Ovary (tissue), 9 donors: ENCODE data around the gene CACNA1A. TPM values are rescaled to one million over a fixed set of nuclear protein-coding genes. Genes with fewer than 3 reads are reported as not detected.

Experiments
- DNase-seq, 5 donors: peaks; one replicate each; pipeline ENCODE4 v3.0.0-alpha.2; 2019 to 2020
- H3K27ac ChIP-seq, 2 donors: fragments of 200-600 bp; one replicate each; pipeline versions ENCODE4 v1.5.1 to v1.8.0; 2019 to 2022
- H3K27me3 ChIP-seq: fragments of 200-600 bp; one replicate; pipeline ENCODE4 v1.8.0; 2022
- H3K36me3 ChIP-seq: fragments of 200-600 bp; sonication (generic); one replicate; pipeline ENCODE4 v1.5.1; 2019
- H3K4me1 ChIP-seq: one replicate; pipeline ENCODE4 v1.8.1; 2013; ENCODE audit warnings: mild to moderate bottlenecking, moderate library complexity; ENCODE audit not compliant: insufficient read depth
- H3K4me3 ChIP-seq: fragments of 200-600 bp; sonication (generic); one replicate; pipeline ENCODE4 v1.5.1; 2017
- H3K9me3 ChIP-seq, 2 donors: fragments of 200-600 bp in 1 of 2; sonication (generic) in 1 of 2; one replicate each; pipeline versions ENCODE4 v1.5.1 to v1.8.1; 2013 to 2019; ENCODE audit warnings: mild to moderate bottlenecking in 1 of 2, moderate library complexity in 1 of 2
- EP300 ChIP-seq: sonication (generic); formaldehyde crosslinking; IDR thresholded peaks from one replicate; pipeline ENCODE4 v1.6.1; 2017; ENCODE audit warnings: antibody characterized with exemption
- POLR2A ChIP-seq: fragments of 450-650 bp; IDR thresholded peaks from one replicate; pipeline ENCODE4 v1.6.1; 2017; ENCODE audit warnings: antibody characterized with exemption, mild to moderate bottlenecking, moderate library complexity
- WGBS, 3 donors: extraction: QIAGEN DNeasy Blood & Tissue Kit in 1 of 3; methylation state at CpG; one replicate each; pipeline versions ENCODE4 v1.1.5 to v1.1.7; 2013 to 2017; 5-methylcytosine and 5-hydroxymethylcytosine counted together
- intact Hi-C, 4 donors: fragments of 100-400 bp; cut with DNase I; formaldehyde crosslinking; loops; one replicate each; pipeline versions ENCODE4 v1.11.0 to v1.15.1; 2022 to 2023
- polyA plus RNA-seq, 2 donors: library from polyadenylated mRNA; stranded (reverse); fragments of 200-250 nt in 1 of 2; fragments of 350-450 nt in 1 of 2; fragmentation: Illumina TruSeq in 1 of 2; extraction: RNeasy Lipid Tissue Mini Kit (QIAGEN cat#74804) in 1 of 2; gene quantifications; one replicate each; pipeline ENCODE4 v1.2.3, GENCODE V29; 2013 to 2014
- total RNA-seq, 7 donors: library from RNA; depleted of rRNA in 2 of 7; stranded (reverse); fragments of >200 nt in 2 of 7; fragmentation: NEBNext Ultra II Directional in 3 of 7; extraction: Animal tissue kit (Norgen Biotek cat#: 25700) in 3 of 7; gene quantifications; one replicate each; pipeline versions ENCODE4 v1.1.0 to v1.2.4, GENCODE V29; 2016 to 2023
- TF ChIP-seq, protein P1 (sequence below), 3 donors: fragments of 450-650 bp in 2 of 3; fragments of 200-600 bp in 1 of 3; IDR thresholded peaks; one replicate each; pipeline versions ENCODE4 v1.5.1 to v1.8.0; 2016 to 2022; ENCODE audit warnings: antibody characterized with exemption in 3 of 3, mild to moderate bottlenecking in 1 of 3
- donor health status: DM: no; HTN: no; CAD: no; lungs with moderate emphysema.
- donor health status: DM: no; HTN: no; CAD: no.
- donor health status: Bipolar disorder and iron deficiency.
- donor health status: DM: yes; HTN: yes; CAD: no.
- donor health status: DM: no; HTN: no; CAD: no.
- donor health status: DM: yes; HTN: yes; CAD: no.

The CACNA1A gene
- total and polyA plus RNA-seq, 9 donors: 0.60 to 3.3 (median 1.6) TPM

DNA sequence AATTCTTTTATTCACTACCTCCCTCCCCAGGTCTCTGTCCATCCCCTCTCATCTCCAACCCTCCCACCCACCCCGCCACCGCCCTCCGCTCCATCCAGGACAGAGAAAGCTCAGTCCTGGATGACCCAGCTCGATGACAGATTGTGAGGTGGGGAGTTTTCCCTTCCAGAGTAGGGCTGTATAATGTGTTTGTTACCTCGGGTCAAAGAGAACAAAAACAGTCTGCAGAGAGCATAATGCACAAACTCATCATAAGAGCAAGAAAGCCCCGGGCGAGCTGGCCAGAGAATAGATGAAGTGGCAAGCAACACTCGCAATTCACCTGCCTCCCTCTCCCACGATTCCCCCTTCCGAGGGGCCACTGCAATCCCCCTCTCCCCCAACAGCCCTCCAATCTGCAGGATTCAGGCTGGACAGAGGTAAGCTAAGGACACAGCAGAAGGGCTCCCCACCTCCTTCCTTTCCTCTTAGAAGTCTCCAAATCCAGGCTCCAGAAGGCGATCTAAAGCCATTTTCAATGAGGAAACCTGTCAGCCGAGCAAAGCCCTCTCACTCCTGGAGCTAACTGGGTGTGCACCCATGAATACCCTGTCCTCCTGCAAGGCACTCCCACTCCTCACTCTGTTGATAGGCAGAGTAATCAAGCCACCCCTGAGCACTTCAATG is 2.6 kb downstream of the CACNA1A start:
- TF ChIP-seq POLR2A (no peak), EP300 (no peak)
- TF ChIP-seq, protein P1, sequence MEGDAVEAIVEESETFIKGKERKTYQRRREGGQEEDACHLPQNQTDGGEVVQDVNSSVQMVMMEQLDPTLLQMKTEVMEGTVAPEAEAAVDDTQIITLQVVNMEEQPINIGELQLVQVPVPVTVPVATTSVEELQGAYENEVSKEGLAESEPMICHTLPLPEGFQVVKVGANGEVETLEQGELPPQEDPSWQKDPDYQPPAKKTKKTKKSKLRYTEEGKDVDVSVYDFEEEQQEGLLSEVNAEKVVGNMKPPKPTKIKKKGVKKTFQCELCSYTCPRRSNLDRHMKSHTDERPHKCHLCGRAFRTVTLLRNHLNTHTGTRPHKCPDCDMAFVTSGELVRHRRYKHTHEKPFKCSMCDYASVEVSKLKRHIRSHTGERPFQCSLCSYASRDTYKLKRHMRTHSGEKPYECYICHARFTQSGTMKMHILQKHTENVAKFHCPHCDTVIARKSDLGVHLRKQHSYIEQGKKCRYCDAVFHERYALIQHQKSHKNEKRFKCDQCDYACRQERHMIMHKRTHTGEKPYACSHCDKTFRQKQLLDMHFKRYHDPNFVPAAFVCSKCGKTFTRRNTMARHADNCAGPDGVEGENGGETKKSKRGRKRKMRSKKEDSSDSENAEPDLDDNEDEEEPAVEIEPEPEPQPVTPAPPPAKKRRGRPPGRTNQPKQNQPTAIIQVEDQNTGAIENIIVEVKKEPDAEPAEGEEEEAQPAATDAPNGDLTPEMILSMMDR (IDR thresholded peaks at IDR 0.05): no peak
- WGBS, 3 donors: 40 to 44% (median 44%) methylated on average over 12 of the region's 12 CpGs
- DNase-seq: no peak
- H3K4me3 ChIP-seq: no peak overlapping the region
- intact Hi-C loops: no loop called here
- no peaks in the 10 kb centered on the region for H3K4me1 ChIP-seq
- H3K9me3 ChIP-seq: no peaks in the 10 kb centered on the region
- no peaks in the 10 kb centered on the region for H3K27me3 ChIP-seq
- no peaks in the 10 kb centered on the region for H3K36me3 ChIP-seq
- H3K27ac ChIP-seq: no peak overlapping the region

DNA sequence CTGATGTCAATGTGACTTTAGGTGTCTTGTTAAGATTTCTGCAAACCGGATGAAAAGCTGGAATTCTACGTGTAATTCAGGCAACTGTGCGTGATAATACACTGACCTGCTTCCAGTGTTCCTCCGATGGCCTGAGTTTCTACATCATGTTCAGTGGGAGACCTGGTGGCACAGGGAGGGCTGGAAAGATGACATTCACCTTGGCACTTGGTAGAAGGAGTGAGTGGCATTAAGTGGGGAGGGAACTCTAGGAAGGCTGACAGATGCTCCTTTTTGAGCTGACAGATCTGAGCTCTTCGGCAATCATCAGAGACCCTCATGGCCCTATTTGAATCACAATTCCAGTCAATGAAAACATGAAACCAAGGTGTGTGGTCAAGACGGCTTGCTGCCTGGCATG is 4.0 kb downstream of the CACNA1A start:
- TF ChIP-seq, protein P1 (IDR thresholded peaks at IDR 0.05): no peak
- TF ChIP-seq EP300: no peak
- TF ChIP-seq POLR2A: no peak
- no peaks in the 10 kb centered on the region for H3K27me3 ChIP-seq
- 78 to 86% (median 82%) methylated on average over 6 of the region's 6 CpGs for whole genome bisulfite sequencing, 3 donors
- H3K27ac ChIP-seq: no peak overlapping the region
- no peaks in the 10 kb centered on the region for H3K4me1 ChIP-seq
- H3K36me3 ChIP-seq: no peaks in the 10 kb centered on the region
- no peak for DNase-seq
- H3K9me3 ChIP-seq: no peaks in the 10 kb centered on the region
- H3K4me3 ChIP-seq: no peak overlapping the region
- intact Hi-C loops: no loop called here

DNA sequence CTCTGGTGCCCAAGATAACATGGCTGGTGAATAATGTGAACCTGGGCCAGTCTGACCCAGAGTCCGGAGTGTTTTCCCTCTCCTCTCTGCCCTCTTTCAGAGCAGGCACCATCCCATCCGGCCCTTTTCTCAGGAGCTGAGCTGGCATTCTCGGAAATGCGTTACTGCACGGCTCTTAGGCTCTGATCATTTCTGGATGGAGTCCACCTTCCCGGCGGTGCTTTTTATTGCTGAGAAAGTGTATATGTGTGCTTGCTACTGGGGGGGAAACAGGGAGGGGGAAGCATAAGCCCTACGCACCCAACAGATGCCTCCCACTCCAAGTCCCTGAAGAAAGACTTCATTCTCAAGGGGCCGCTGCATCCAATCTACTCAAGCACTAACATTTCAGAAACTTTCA is 6.6 kb downstream of the CACNA1A start:
- WGBS, 3 donors: 80 to 86% (median 81%) methylated on average over 9 of the region's 9 CpGs
- intact Hi-C loops: no loop called here
- Histone ChIP-seq H3K9me3 (no peaks in the 10 kb centered on the region), H3K4me3 (no peak overlapping the region), H3K27me3 (no peaks in the 10 kb centered on the region), H3K36me3 (no peaks in the 10 kb centered on the region), H3K4me1 (no peaks in the 10 kb centered on the region), H3K27ac (no peak overlapping the region)
- TF ChIP-seq EP300: no peak
- no peak for TF ChIP-seq POLR2A
- TF ChIP-seq, protein P1 (IDR thresholded peaks at IDR 0.05): no peak
- DNase-seq: no peak

DNA sequence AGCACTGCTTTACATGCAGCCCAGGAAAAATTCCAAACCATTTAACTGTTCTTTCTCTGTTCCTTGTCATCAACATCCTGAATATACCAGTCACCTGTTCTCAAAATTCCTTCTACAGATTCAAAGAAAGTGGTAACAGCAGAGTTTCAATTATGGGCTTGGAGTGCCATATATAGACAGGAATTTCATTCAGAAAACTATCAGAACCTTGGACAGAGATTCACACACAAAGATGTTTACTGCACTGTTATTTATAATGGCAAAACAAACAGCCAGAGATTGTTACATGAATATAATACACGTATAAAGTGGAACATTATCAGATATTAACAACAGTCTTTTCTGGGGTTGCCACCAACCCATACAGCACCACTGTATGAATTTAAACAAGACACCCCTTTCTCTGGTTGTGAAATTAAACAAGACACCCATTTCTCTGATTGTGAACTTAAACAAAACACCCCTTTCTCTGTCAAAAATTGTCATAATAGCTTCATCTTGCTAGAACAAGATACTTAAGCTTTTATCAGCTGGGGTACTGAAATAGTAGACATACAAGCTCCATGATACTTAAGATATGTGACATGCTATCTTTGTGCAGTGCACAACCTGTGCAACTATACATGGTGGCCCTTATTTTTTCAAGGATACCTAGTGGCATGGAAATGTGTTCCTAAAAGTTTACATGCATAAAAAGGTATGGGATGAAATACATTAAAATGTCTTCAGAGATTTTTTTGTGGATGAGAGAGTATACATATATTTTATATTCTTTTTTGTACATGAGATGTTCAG is 12.6 kb downstream of the CACNA1A start:
- no peak for TF ChIP-seq EP300
- TF ChIP-seq, protein P1 (IDR thresholded peaks at IDR 0.05): no peak
- TF ChIP-seq POLR2A: no peak
- no peaks in the 10 kb centered on the region for H3K4me1 ChIP-seq
- H3K27me3 ChIP-seq: no peaks in the 10 kb centered on the region
- no peak for DNase-seq
- no peaks in the 10 kb centered on the region for H3K9me3 ChIP-seq
- H3K36me3 ChIP-seq: no peaks in the 10 kb centered on the region
- no peak overlapping the region for H3K4me3 ChIP-seq
- WGBS, 3 donors: 55 to 67% (median 66%) methylated on average over 1 of the region's 1 CpG
- intact Hi-C loops: no loop called here
- H3K27ac ChIP-seq: no peak overlapping the region
